ENCODE measurements around the gene RAB4A.

- TF ChIP-seq CTCF (IDR thresholded peaks at IDR 0.05) (no peak), POLR2A (IDR thresholded peaks at IDR 0.05) (no peak)
Measured at GRCh38 chr1:229339086-229339485, 68.2 kb downstream of the RAB4A start.

Data from esophagus squamous epithelium (tissue), 4 donors.